ENCODE results near the gene BLVRA. TPM values are rescaled to one million over a fixed set of nuclear protein-coding genes. Genes with fewer than 3 reads are reported as not detected.

BLVRA gene
- total and polyA plus RNA-seq, 10 of the 15 experiments (the other 5 are each of a cell fraction or from before 2014, with no cell fraction given), result 63.3 to 198 (median 102) TPM

DNA sequence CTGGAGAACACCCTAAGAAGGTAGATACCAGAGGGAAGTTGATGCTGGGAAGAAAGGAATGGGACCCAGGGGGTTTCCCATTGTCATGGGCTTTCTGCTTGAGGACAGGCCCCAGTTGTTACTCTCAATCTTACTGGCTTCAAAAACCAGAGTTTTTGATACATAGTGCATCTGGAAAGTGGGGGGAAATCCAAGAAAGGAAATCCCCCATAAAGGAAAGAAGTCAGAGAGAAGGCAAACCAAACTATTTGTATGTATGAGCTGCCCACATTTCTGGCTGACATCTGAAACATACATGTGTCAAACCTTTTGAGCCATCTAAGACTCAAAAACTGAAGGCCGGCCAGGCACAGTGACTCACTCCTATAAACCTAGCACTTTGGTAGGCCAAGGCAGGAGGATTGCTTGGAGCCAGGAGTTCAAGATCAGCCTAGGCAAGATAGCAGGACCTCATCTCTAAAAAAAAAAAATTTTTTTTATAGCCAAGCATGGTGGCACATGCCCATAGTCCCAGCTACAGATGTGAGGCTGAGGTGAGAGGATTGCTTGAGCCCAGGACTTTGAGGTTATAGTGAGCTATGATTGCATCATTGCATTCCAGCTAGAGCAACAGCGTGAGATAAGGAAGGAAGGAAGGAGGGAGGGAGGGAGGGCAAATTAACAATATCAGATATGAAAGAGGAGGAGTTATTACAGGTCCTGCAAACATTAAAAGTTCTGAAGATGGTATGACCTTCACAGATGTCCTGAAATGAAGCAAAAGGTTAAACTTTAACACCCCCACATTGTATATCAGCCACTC is 22.5 kb upstream of the BLVRA start (continued):
- TF ChIP-seq, protein P1, sequence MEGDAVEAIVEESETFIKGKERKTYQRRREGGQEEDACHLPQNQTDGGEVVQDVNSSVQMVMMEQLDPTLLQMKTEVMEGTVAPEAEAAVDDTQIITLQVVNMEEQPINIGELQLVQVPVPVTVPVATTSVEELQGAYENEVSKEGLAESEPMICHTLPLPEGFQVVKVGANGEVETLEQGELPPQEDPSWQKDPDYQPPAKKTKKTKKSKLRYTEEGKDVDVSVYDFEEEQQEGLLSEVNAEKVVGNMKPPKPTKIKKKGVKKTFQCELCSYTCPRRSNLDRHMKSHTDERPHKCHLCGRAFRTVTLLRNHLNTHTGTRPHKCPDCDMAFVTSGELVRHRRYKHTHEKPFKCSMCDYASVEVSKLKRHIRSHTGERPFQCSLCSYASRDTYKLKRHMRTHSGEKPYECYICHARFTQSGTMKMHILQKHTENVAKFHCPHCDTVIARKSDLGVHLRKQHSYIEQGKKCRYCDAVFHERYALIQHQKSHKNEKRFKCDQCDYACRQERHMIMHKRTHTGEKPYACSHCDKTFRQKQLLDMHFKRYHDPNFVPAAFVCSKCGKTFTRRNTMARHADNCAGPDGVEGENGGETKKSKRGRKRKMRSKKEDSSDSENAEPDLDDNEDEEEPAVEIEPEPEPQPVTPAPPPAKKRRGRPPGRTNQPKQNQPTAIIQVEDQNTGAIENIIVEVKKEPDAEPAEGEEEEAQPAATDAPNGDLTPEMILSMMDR (IDR thresholded peaks at IDR 0.05 in 2 of 3, conservative IDR thresholded peaks at IDR 0.05 in 1 of 3; ENCODE audit: control insufficient read depth in 2 of 3, extremely low read depth in 1 of 3, insufficient read depth in 1 of 3, low read depth in 3 of 3, low read length in 3 of 3), result no peak
- TF ChIP-seq TCF3 (IDR thresholded peaks at IDR 0.05; ENCODE audit: borderline replicate concordance, insufficient read depth, low read depth, low read length) (peak; percentile 66; the same call in 1 of the 2 replicates), HDAC6 (IDR thresholded peaks at IDR 0.05; ENCODE audit: unreplicated experiment) (no peak), ZBED1 (IDR thresholded peaks at IDR 0.05; ENCODE audit: borderline replicate concordance) (no peak), HDGF (IDR thresholded peaks at IDR 0.05) (no peak), NFYB (IDR thresholded peaks at IDR 0.05; ENCODE audit: insufficient read depth, low read depth, low read length) (no peak), TAF1 (IDR thresholded peaks at IDR 0.05; ENCODE audit: borderline replicate concordance, low read depth, low read length) (no peak), PAX8 (IDR thresholded peaks at IDR 0.05) (no peak), ZSCAN29 (IDR thresholded peaks at IDR 0.05) (no peak), DPF2 (IDR thresholded peaks at IDR 0.05) (peak; percentile 83), ZNF384 (IDR thresholded peaks at IDR 0.05; ENCODE audit: borderline replicate concordance, low read depth, low read length) (no peak), CBFB (IDR thresholded peaks at IDR 0.05; ENCODE audit: low read depth) (no peak), TCF7 (IDR thresholded peaks at IDR 0.05; ENCODE audit: borderline replicate concordance) (peak; percentile 77; the same call in 1 of the 2 replicates), NBN (IDR thresholded peaks at IDR 0.05) (no peak), CREM (IDR thresholded peaks at IDR 0.05; ENCODE audit: low read depth) (peak; percentile 58; the same call in 1 of the 2 replicates), WRNIP1 (IDR thresholded peaks at IDR 0.05; ENCODE audit: borderline replicate concordance, low read depth, low read length) (no peak), BRCA1 (IDR thresholded peaks at IDR 0.05; ENCODE audit: low read depth, low read length) (no peak), STAT1 (conservative IDR thresholded peaks at IDR 0.05) (no peak), MTA2 (IDR thresholded peaks at IDR 0.05; ENCODE audit: low read depth) (peak; percentile 77), PML (IDR thresholded peaks at IDR 0.05; ENCODE audit: low read length) (peak; percentile 42; the same call in 1 of the 2 replicates), SMC3 (IDR thresholded peaks at IDR 0.05; ENCODE audit: borderline replicate concordance, low read length) (no peak), MEF2A (IDR thresholded peaks at IDR 0.05; ENCODE audit: insufficient read depth, low read depth, low read length) (no peak; the same call in 1 of the 2 replicates)
- TF ChIP-seq, protein P2, sequence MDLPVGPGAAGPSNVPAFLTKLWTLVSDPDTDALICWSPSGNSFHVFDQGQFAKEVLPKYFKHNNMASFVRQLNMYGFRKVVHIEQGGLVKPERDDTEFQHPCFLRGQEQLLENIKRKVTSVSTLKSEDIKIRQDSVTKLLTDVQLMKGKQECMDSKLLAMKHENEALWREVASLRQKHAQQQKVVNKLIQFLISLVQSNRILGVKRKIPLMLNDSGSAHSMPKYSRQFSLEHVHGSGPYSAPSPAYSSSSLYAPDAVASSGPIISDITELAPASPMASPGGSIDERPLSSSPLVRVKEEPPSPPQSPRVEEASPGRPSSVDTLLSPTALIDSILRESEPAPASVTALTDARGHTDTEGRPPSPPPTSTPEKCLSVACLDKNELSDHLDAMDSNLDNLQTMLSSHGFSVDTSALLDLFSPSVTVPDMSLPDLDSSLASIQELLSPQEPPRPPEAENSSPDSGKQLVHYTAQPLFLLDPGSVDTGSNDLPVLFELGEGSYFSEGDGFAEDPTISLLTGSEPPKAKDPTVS (IDR thresholded peaks at IDR 0.05; ENCODE audit: low read depth, low read length), result no peak
- TF ChIP-seq, protein P3, sequence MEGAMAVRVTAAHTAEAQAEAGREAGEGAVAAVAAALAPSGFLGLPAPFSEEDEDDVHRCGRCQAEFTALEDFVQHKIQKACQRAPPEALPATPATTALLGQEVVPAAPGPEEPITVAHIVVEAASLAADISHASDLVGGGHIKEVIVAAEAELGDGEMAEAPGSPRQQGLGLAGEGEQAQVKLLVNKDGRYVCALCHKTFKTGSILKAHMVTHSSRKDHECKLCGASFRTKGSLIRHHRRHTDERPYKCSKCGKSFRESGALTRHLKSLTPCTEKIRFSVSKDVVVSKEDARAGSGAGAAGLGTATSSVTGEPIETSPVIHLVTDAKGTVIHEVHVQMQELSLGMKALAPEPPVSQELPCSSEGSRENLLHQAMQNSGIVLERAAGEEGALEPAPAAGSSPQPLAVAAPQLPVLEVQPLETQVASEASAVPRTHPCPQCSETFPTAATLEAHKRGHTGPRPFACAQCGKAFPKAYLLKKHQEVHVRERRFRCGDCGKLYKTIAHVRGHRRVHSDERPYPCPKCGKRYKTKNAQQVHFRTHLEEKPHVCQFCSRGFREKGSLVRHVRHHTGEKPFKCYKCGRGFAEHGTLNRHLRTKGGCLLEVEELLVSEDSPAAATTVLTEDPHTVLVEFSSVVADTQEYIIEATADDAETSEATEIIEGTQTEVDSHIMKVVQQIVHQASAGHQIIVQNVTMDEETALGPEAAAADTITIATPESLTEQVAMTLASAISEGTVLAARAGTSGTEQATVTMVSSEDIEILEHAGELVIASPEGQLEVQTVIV (IDR thresholded peaks at IDR 0.05; ENCODE audit: borderline replicate concordance, partially characterized antibody), result no peak
- TF ChIP-seq, protein P4, sequence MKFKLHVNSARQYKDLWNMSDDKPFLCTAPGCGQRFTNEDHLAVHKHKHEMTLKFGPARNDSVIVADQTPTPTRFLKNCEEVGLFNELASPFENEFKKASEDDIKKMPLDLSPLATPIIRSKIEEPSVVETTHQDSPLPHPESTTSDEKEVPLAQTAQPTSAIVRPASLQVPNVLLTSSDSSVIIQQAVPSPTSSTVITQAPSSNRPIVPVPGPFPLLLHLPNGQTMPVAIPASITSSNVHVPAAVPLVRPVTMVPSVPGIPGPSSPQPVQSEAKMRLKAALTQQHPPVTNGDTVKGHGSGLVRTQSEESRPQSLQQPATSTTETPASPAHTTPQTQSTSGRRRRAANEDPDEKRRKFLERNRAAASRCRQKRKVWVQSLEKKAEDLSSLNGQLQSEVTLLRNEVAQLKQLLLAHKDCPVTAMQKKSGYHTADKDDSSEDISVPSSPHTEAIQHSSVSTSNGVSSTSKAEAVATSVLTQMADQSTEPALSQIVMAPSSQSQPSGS (IDR thresholded peaks at IDR 0.05; ENCODE audit: low read length), result peak; percentile 82

Data from GM12878 (cell line).